HEK293 (cell line): ENCODE data around the gene DGCR8.

Source experiments
- ATF2 ChIP-seq: fragments of 450-650 bp; formaldehyde crosslinking; IDR thresholded peaks from 2 replicates; pipeline ENCODE4 v1.5.1; 2016; ENCODE audit warnings: missing biosample characterization, missing genetic modification characterization, low read depth
- BCL11A ChIP-seq: fragments of 450-650 bp; formaldehyde crosslinking; IDR thresholded peaks from 2 replicates; pipeline ENCODE4 v1.5.1; 2016; ENCODE audit warnings: low read depth, missing biosample characterization, missing genetic modification characterization
- CTCF ChIP-seq: fragments of 450-650 bp; formaldehyde crosslinking; IDR thresholded peaks from 2 replicates; pipeline ENCODE4 v1.5.1; 2016; ENCODE audit warnings: missing biosample characterization, missing genetic modification characterization
- KLF10 ChIP-seq: fragments of 450-650 bp; IDR thresholded peaks from 2 replicates; pipeline ENCODE4 v1.5.1; 2018; ENCODE audit warnings: missing biosample characterization, mild to moderate bottlenecking, missing genetic modification characterization
- REST ChIP-seq: fragments of 450-650 bp; formaldehyde crosslinking; IDR thresholded peaks from 2 replicates; pipeline ENCODE4 v1.5.1; 2016; ENCODE audit warnings: missing biosample characterization, missing genetic modification characterization
- YY1 ChIP-seq: fragments of 450-650 bp; formaldehyde crosslinking; IDR thresholded peaks from 2 replicates; pipeline ENCODE4 v1.5.1; 2018; ENCODE audit warnings: missing biosample characterization, missing genetic modification characterization
- ZNF311 ChIP-seq: fragments of 450-650 bp; formaldehyde crosslinking; IDR thresholded peaks from 2 replicates; pipeline ENCODE4 v1.5.1; 2017; ENCODE audit warnings: missing biosample characterization, missing genetic modification characterization, borderline replicate concordance
- ZNF530 ChIP-seq: fragments of 450-650 bp; formaldehyde crosslinking; IDR thresholded peaks from 2 replicates; pipeline ENCODE4 v1.5.1; 2016; ENCODE audit warnings: low read depth, missing biosample characterization, missing genetic modification characterization
- ZNF626 ChIP-seq: fragments of 450-650 bp; sonication (Bioruptor Pico); formaldehyde crosslinking; IDR thresholded peaks from 2 replicates; pipeline ENCODE4 v1.5.1; 2018; ENCODE audit warnings: missing biosample characterization, missing genetic modification characterization, inconsistent platforms
- TF ChIP-seq, protein P1 (sequence below): IDR thresholded peaks from 2 replicates; pipeline ENCODE4 v1.6.1; 2011; ENCODE audit warnings: mild to moderate bottlenecking, low read depth, low read length, borderline replicate concordance
- TF ChIP-seq, protein P2 (sequence below): fragments of 450-650 bp; formaldehyde crosslinking; IDR thresholded peaks from 2 replicates; pipeline ENCODE4 v1.5.1; 2016; ENCODE audit warnings: missing biosample characterization, missing genetic modification characterization
- TF ChIP-seq, protein P3 (sequence below): fragments of 450-650 bp; formaldehyde crosslinking; IDR thresholded peaks from 2 replicates; pipeline ENCODE4 v1.5.1; 2016; ENCODE audit warnings: missing biosample characterization, missing genetic modification characterization

GRCh38 chr22:20066617-20067383, 13.2 kb upstream of the DGCR8 start:
- no peak for TF ChIP-seq YY1 (tag by site-specific recombination)
- no peak for TF ChIP-seq CTCF (tag by site-specific recombination)
- TF ChIP-seq, protein P1, sequence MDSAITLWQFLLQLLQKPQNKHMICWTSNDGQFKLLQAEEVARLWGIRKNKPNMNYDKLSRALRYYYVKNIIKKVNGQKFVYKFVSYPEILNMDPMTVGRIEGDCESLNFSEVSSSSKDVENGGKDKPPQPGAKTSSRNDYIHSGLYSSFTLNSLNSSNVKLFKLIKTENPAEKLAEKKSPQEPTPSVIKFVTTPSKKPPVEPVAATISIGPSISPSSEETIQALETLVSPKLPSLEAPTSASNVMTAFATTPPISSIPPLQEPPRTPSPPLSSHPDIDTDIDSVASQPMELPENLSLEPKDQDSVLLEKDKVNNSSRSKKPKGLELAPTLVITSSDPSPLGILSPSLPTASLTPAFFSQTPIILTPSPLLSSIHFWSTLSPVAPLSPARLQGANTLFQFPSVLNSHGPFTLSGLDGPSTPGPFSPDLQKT: no peak
- TF ChIP-seq, protein P2, sequence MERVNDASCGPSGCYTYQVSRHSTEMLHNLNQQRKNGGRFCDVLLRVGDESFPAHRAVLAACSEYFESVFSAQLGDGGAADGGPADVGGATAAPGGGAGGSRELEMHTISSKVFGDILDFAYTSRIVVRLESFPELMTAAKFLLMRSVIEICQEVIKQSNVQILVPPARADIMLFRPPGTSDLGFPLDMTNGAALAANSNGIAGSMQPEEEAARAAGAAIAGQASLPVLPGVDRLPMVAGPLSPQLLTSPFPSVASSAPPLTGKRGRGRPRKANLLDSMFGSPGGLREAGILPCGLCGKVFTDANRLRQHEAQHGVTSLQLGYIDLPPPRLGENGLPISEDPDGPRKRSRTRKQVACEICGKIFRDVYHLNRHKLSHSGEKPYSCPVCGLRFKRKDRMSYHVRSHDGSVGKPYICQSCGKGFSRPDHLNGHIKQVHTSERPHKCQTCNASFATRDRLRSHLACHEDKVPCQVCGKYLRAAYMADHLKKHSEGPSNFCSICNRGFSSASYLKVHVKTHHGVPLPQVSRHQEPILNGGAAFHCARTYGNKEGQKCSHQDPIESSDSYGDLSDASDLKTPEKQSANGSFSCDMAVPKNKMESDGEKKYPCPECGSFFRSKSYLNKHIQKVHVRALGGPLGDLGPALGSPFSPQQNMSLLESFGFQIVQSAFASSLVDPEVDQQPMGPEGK (tag by site-specific recombination): no peak
- no peak for TF ChIP-seq ZNF311 (tag by site-specific recombination)
- TF ChIP-seq ATF2 (tag by site-specific recombination): no peak
- no peak for TF ChIP-seq BCL11A (tag by site-specific recombination)
- TF ChIP-seq, protein P3, sequence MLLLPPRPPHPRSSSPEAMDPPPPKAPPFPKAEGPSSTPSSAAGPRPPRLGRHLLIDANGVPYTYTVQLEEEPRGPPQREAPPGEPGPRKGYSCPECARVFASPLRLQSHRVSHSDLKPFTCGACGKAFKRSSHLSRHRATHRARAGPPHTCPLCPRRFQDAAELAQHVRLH (tag by site-specific recombination): no peak
- TF ChIP-seq ZNF530 (tag by site-specific recombination): no peak
- no peak for TF ChIP-seq REST
- no peak for TF ChIP-seq KLF10 (tag by site-specific recombination)
- TF ChIP-seq ZNF626: no peak
